Progenitor cell of endocrine pancreas (in vitro differentiated cells): Measurements from ENCODE around the gene C16orf74. TPM values are rescaled to one million over a fixed set of nuclear protein-coding genes. Genes with fewer than 3 reads are reported as not detected.

Source experiments
- DNase-seq: peaks from one replicate; pipeline ENCODE4 v3.0.0; 2021; ENCODE audit warnings: low spot score; ENCODE audit not compliant: unreplicated experiment
- H3K27ac Mint-ChIP-seq: 2 replicates; pipeline ENCODE4 v1.8.0; 2021; ENCODE audit warnings: mild to moderate bottlenecking, moderate library complexity, mixed read lengths
- H3K27me3 Mint-ChIP-seq: 2 replicates; pipeline ENCODE4 v1.8.0; 2021; ENCODE audit warnings: mixed read lengths
- H3K36me3 Mint-ChIP-seq: 2 replicates; pipeline ENCODE4 v1.8.0; 2022; ENCODE audit warnings: mixed read lengths; ENCODE audit not compliant: insufficient read depth
- H3K4me1 Mint-ChIP-seq: 2 replicates; pipeline ENCODE4 v1.8.0; 2021; ENCODE audit warnings: low read depth, mixed read lengths
- H3K4me3 Mint-ChIP-seq: 2 replicates; pipeline ENCODE4 v1.8.0; 2021; ENCODE audit warnings: low read depth, mild to moderate bottlenecking, moderate library complexity, mixed read lengths
- H3K9me3 Mint-ChIP-seq: 2 replicates; pipeline ENCODE4 v1.8.0; 2021; ENCODE audit warnings: low read depth, mixed read lengths
- total RNA-seq: library from RNA; stranded (reverse); gene quantifications from 2 replicates; pipeline ENCODE4 v1.2.1, GENCODE V29; 2021
- TF ChIP-seq, protein P1 (sequence below): fragments of 200-600 bp; sonication (generic); IDR thresholded peaks from one replicate; pipeline ENCODE4 v1.5.0; 2021; ENCODE audit warnings: antibody characterized with exemption, mild to moderate bottlenecking; ENCODE audit not compliant: unreplicated experiment

C16orf74 gene
- total RNA-seq, 1 donor from 2014 or later, result 0.65 TPM

DNA sequence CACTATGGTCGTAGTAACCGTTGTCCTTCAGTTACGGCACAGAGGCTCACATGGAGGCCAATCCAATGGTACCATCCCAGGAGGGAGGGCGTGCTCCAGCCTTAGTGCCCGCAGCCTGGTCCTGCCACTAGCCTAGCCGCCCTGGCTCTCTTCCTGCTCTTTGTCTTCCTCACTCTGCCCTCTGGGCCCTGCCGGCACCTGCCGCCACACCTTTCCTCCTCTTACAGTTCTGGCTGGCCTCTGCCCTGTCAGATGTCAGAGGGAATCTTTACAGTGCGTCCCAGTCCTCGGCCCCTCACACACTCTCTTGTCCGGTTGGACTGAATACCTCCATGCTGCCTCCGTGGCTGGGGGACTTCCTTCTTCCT, 85.5 kb downstream of the C16orf74 start:
- H3K9me3 Mint-ChIP-seq, result no peaks in the 10 kb centered on the region
- no peak for DNase-seq
- H3K36me3 Mint-ChIP-seq, result peaks cover 31% of the 10 kb centered on the region
- TF ChIP-seq, protein P1, sequence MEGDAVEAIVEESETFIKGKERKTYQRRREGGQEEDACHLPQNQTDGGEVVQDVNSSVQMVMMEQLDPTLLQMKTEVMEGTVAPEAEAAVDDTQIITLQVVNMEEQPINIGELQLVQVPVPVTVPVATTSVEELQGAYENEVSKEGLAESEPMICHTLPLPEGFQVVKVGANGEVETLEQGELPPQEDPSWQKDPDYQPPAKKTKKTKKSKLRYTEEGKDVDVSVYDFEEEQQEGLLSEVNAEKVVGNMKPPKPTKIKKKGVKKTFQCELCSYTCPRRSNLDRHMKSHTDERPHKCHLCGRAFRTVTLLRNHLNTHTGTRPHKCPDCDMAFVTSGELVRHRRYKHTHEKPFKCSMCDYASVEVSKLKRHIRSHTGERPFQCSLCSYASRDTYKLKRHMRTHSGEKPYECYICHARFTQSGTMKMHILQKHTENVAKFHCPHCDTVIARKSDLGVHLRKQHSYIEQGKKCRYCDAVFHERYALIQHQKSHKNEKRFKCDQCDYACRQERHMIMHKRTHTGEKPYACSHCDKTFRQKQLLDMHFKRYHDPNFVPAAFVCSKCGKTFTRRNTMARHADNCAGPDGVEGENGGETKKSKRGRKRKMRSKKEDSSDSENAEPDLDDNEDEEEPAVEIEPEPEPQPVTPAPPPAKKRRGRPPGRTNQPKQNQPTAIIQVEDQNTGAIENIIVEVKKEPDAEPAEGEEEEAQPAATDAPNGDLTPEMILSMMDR, result no peak
- peak overlapping the region; percentile 26 for H3K27ac Mint-ChIP-seq
- H3K4me3 Mint-ChIP-seq, result no peak overlapping the region
- no peaks in the 10 kb centered on the region for H3K4me1 Mint-ChIP-seq
- no peaks in the 10 kb centered on the region for H3K27me3 Mint-ChIP-seq

DNA sequence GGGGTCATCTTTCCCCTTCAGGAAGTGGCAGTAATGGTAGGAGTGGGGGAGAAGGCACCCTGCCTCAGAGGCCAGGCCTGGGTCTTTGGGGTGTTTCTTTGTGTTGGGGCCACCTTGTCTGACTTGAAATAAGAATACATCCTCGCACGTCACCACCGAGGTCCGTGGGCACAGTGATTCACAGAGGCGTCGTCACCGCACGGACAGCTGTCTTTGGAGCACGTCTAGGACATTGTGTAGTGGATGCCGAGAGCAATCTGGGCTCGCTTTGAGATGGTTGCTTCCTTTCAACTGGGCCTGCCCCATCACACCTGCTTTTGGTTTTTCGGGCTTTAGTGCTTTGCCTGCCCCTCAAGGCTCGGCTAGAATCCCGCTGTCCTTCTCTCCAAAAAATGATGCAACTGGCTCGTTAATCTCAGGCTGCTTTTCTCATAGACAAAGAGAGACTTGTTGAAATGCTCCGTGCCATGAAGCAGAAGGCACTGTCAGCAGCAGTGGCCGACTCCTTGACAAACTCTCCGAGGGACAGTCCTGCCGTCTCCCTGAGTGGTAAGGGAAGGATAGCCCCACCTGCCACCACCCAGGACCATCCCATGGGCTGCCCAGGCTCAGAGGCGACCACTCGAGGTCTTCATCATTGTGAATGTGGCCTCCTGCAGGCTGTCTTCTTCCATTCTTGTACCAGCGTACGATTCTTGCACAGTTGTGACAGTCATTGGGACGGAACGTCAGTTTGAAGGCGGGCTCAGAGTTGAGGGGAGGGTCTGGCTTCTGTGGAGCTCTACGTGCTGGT, 86.1 kb downstream of the C16orf74 start:
- Mint-ChIP-seq H3K4me1 (no peaks in the 10 kb centered on the region), H3K27ac (peak overlapping the region; percentile 37), H3K27me3 (no peaks in the 10 kb centered on the region), H3K4me3 (no peak overlapping the region), H3K36me3 (peaks cover 30% of the 10 kb centered on the region), H3K9me3 (no peaks in the 10 kb centered on the region)
- no peak for DNase-seq
- TF ChIP-seq, protein P1, result no peak

DNA sequence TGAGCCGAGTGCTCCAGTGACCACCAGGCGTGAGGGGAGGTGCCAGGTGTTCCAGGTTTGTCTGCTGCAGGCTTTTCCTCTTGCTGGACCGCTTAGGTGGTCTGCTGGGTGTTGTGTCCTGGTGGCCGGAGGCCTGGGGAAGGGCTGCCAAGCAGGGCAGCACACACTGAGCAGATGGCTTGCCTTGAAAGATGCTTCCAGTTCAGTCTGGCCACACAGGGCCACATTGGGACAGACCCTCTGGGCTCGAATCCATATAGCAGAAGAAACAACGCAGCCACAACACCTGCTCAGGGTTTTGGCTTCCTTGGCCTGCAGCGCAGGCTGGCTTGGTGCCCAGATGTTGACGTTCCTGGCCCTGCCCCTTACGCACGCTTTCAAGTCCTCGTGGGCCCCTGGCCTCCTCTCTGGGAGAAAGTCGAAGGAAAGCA, 87.0 kb downstream of the C16orf74 start:
- Mint-ChIP-seq H3K4me1 (no peaks in the 10 kb centered on the region), H3K9me3 (no peaks in the 10 kb centered on the region), H3K27ac (peak overlapping the region; percentile 37), H3K27me3 (no peaks in the 10 kb centered on the region), H3K4me3 (no peak overlapping the region), H3K36me3 (peaks cover 28% of the 10 kb centered on the region)
- DNase-seq, result no peak
- TF ChIP-seq, protein P1, result no peak

DNA sequence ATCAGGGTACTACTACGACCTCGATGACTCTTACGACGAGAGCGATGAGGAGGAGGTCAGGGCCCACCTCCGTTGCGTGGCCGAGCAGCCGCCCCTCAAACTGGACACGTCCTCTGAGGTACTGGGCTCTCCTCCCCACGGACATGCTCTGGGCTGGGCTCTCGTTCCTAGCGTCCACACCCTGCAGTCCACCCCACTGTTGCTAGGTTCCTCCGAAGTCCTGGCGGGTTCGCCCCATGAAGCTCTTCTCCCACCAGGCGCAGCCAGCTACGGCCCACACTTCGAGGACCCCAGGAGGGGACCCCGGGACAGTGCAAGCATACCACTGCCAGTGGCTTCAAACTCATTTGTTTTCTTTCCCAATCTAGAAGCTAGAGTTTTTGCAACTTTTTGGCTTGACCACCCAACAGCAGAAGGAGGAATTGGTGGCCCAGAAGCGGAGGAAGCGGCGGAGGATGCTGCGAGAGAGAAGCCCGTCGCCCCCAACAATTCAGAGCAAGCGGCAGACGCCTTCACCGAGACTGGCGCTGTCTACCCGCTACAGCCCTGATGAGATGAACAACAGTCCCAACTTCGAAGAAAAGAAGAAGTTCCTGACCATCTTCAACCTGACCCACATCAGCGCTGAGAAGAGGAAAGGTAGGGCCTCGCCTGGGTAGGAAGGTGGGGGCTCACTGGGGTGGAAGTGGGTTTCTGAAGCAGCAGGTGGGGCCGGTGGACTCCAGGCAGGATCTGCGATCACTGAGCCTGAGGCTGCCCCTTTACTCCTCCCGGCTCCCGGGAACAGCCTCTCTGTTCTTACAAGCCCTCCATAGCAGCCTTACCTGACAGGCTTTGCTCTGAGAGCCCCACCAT, 87.7 kb downstream of the C16orf74 start:
- H3K4me3 Mint-ChIP-seq, result no peak overlapping the region
- H3K27ac Mint-ChIP-seq, result peak overlapping the region; percentile 53
- TF ChIP-seq, protein P1, result no peak
- H3K9me3 Mint-ChIP-seq, result no peaks in the 10 kb centered on the region
- no peaks in the 10 kb centered on the region for H3K4me1 Mint-ChIP-seq
- no peaks in the 10 kb centered on the region for H3K27me3 Mint-ChIP-seq
- peaks cover 28% of the 10 kb centered on the region for H3K36me3 Mint-ChIP-seq
- no peak for DNase-seq

DNA sequence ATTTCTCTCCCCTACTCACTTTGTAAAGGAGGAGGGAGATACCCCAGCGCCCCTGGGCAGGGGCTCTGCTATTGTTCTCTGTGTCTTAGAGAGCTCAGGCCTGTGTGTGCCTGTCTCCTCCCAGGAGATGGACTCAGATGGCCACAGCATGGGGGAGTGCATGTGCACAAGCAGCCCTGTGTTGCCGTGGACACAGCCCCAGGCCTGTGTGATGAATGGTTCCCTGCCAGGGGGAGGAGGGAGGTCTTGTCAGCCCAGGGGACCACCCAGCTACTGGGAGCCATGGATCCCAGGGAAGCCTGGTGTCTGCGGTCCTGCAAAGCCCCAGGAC, 88.4 kb downstream of the C16orf74 start:
- no peak for DNase-seq
- Mint-ChIP-seq H3K4me1 (no peaks in the 10 kb centered on the region), H3K4me3 (no peak overlapping the region), H3K27me3 (no peaks in the 10 kb centered on the region), H3K9me3 (no peaks in the 10 kb centered on the region), H3K36me3 (peaks cover 27% of the 10 kb centered on the region), H3K27ac (no peak overlapping the region)
- TF ChIP-seq, protein P1, result no peak
